HCT116 (cell line): ENCODE data around the gene PPDPF. TPM values are rescaled to one million over a fixed set of nuclear protein-coding genes. Genes with fewer than 3 reads are reported as not detected.

Source experiments
- ATAC-seq: fragments of 200-7000 bp; cut with Tn5 transposase; 2 replicates; pipeline ENCODE4 v1.9.1; 2020; ENCODE audit warnings: mild to moderate bottlenecking, moderate library complexity
- BruUV-seq: library from RNA; stranded (reverse); fragments of 400-500 nt; replicated peaks from 2 replicates; lab custom pipeline; 2021; lab: Mats Ljungman, UMichigan
- CTCF ChIA-PET: fragments of 300-600 bp; sonication (Branson Sonifier 250); formaldehyde crosslinking; loops from one replicate; lab custom pipeline; 2021; ENCODE audit warnings: antibody characterized with exemption; lab: Charles Lee
- POLR2A ChIA-PET: fragments of 300-600, 350-600 bp; sonication (Branson Sonifier 250); formaldehyde crosslinking; loops from one replicate; lab custom pipeline; 2021; ENCODE audit warnings: antibody characterized with exemption; lab: Charles Lee
- RAD21 ChIA-PET, 2 experiments: fragments of 300-600 bp; sonication (Branson Sonifier 250); formaldehyde crosslinking; loops; one replicate each; lab custom pipeline; 2023; ENCODE audit warnings: low total read pairs in 2 of 2; ENCODE audit not compliant: uncharacterized antibody in 2 of 2, unreplicated experiment in 2 of 2, low non-redundant PET in 1 of 2; lab: Charles Lee
- DNase-seq: peaks from one replicate; pipeline ENCODE4 v3.0.0-alpha.2; 2010; ENCODE audit warnings: low read depth, low spot score
- H2AFZ ChIP-seq: fragments of 200-600 bp; shearing (Covaris generic), sonication (generic); 2 replicates; pipeline ENCODE4 v1.6.1; 2017; ENCODE audit warnings: low read depth, mixed run types, mixed read lengths, antibody characterized with exemption, low read length; ENCODE audit not compliant: poor library complexity, severe bottlenecking
- H3K27ac ChIP-seq: 2 replicates; pipeline ENCODE4 v1.5.1; 2012; ENCODE audit warnings: low read depth, low read length
- H3K27me3 ChIP-seq: fragments of 200-600 bp; sonication (generic); 2 replicates; pipeline ENCODE4 v1.6.1; 2016; ENCODE audit warnings: mixed run types, low read length, mixed read lengths; ENCODE audit not compliant: insufficient read depth
- H3K36me3 ChIP-seq, 2 experiments: fragments of 200-500 bp in 1 of 2; fragments of 200-600 bp in 1 of 2; sonication (Bioruptor generic) in 1 of 2; sonication (generic) in 1 of 2; 2 replicates each; pipeline versions ENCODE4 v1.5.1 to v1.6.1; 2014 to 2016; ENCODE audit warnings: low read length in 2 of 2, inconsistent platforms in 1 of 2, mixed read lengths in 1 of 2, mixed run types in 1 of 2; ENCODE audit not compliant: insufficient read depth in 2 of 2, control insufficient read depth in 1 of 2
- H3K4me1 ChIP-seq, 2 experiments: fragments of 200-600 bp in 1 of 2; sonication (generic) in 1 of 2; 2 replicates each; pipeline versions ENCODE4 v1.5.1 to v1.6.1; 2012 to 2017; ENCODE audit warnings: low read length in 2 of 2, inconsistent platforms in 1 of 2, mild to moderate bottlenecking in 1 of 2, mixed read lengths in 1 of 2, mixed run types in 1 of 2, moderate library complexity in 1 of 2; ENCODE audit not compliant: insufficient read depth in 2 of 2, control insufficient read depth in 1 of 2
- H3K4me2 ChIP-seq: fragments of 200-600 bp; sonication (generic); 2 replicates; pipeline ENCODE4 v1.6.1; 2017; ENCODE audit warnings: mixed run types, low read length, mixed read lengths
- H3K4me3 ChIP-seq, 2 experiments: fragments of 200-600 bp in 1 of 2; sonication (generic) in 1 of 2; replicated peaks in 1 of 2; 2 replicates each; pipeline ENCODE4 v1.5.1; 2011 to 2016; ENCODE audit warnings: low read length in 2 of 2, control low read depth in 1 of 2, low read depth in 1 of 2, mild to moderate bottlenecking in 1 of 2, mixed read lengths in 1 of 2, mixed run types in 1 of 2
- H3K79me2 ChIP-seq: fragments of 200-600 bp; sonication (generic); 2 replicates; pipeline ENCODE4 v1.6.1; 2017; ENCODE audit warnings: mild to moderate bottlenecking, mixed run types, low read length, moderate library complexity, mixed read lengths; ENCODE audit not compliant: insufficient read depth
- H3K9ac ChIP-seq: fragments of 200-600 bp; sonication (generic); 2 replicates; pipeline ENCODE4 v1.6.1; 2016; ENCODE audit warnings: low read length, mixed read lengths
- H3K9me2 ChIP-seq: fragments of 200-600 bp; sonication (generic), shearing (Covaris generic); 2 replicates; pipeline ENCODE4 v1.6.1; 2017; ENCODE audit warnings: mixed run types, mild to moderate bottlenecking, moderate library complexity; ENCODE audit not compliant: insufficient read depth
- H3K9me3 ChIP-seq, 2 experiments: fragments of 200-500 bp in 1 of 2; fragments of 200-600 bp in 1 of 2; sonication (Bioruptor generic) in 1 of 2; sonication (generic) in 1 of 2; 2 replicates each; pipeline ENCODE4 v1.6.1; 2014 to 2017; ENCODE audit warnings: low read length in 2 of 2, mixed read lengths in 2 of 2, inconsistent platforms in 1 of 2, low read depth in 1 of 2, mild to moderate bottlenecking in 1 of 2, mixed run types in 1 of 2, moderate library complexity in 1 of 2; ENCODE audit not compliant: control insufficient read depth in 1 of 2, insufficient read depth in 1 of 2
- H4K20me1 ChIP-seq: fragments of 200-600 bp; sonication (generic), shearing (Covaris generic); 2 replicates; pipeline ENCODE4 v1.6.1; 2017; ENCODE audit warnings: mixed run types, mild to moderate bottlenecking, moderate library complexity; ENCODE audit not compliant: insufficient read depth
- CBX3 ChIP-seq: IDR thresholded peaks from 2 replicates; pipeline ENCODE4 v1.6.1; 2012; ENCODE audit warnings: low read depth
- CTCF ChIP-seq, 3 experiments: fragments of 200-600 bp in 1 of 3; sonication (generic) in 1 of 3; IDR thresholded peaks in 2 of 3; conservative IDR thresholded peaks in 1 of 3; 2 replicates each; pipeline ENCODE4 v1.5.1; 2012 to 2017; ENCODE audit warnings: low read depth in 2 of 3, low read length in 2 of 3, antibody characterized with exemption in 1 of 3, borderline replicate concordance in 1 of 3, control low read depth in 1 of 3, mild to moderate bottlenecking in 1 of 3, mixed read lengths in 1 of 3, mixed run types in 1 of 3, moderate library complexity in 1 of 3; ENCODE audit not compliant: insufficient read depth in 1 of 3
- SIN3A ChIP-seq: IDR thresholded peaks from 2 replicates; pipeline ENCODE4 v1.6.1; 2012; ENCODE audit warnings: low read depth
- SP1 ChIP-seq: IDR thresholded peaks from 2 replicates; pipeline ENCODE4 v1.6.1; 2012; ENCODE audit warnings: low read depth
- YY1 ChIP-seq: IDR thresholded peaks from 2 replicates; pipeline ENCODE4 v1.6.1; 2011; ENCODE audit warnings: low read length, low read depth, moderate library complexity, mild to moderate bottlenecking; ENCODE audit not compliant: insufficient replicate concordance; ENCODE audit errors: extremely low read depth
- intact Hi-C: fragments of 100-400 bp; cut with micrococcal nuclease; formaldehyde crosslinking; loops from 2 replicates; pipeline ENCODE4 v1.10.0; 2022
- total RNA-seq: library from RNA; stranded (reverse); gene quantifications from one replicate; pipeline ENCODE4 v1.2.1, GENCODE V29; 2021; ENCODE audit not compliant: unreplicated experiment
- TF ChIP-seq, protein P1 (sequence below): IDR thresholded peaks from 2 replicates; pipeline ENCODE4 v1.6.1; 2012; ENCODE audit warnings: low read depth

PPDPF gene
- total RNA-seq, 1 experiment from 2014 or later = 346 TPM

GRCh38 chr20:63568170-63568981 is 47.8 kb downstream of the PPDPF start:
- Histone ChIP-seq H3K27me3 (no peaks in the 10 kb centered on the region), H3K4me3 (no peak overlapping the region), H3K9ac (no peak overlapping the region), H4K20me1 (no peaks in the 10 kb centered on the region), H3K36me3 (no peaks in the 10 kb centered on the region), H3K9me3 (no peaks in the 10 kb centered on the region), H3K4me1 (peaks cover 1 to 6% of the 10 kb centered on the region in 2 experiments; a peak in 3 of 4 replicates), H3K27ac (no peak overlapping the region), H2AFZ (no peak overlapping the region), H3K9me2 (no peaks in the 10 kb centered on the region), H3K79me2 (peaks cover under 1% of the 10 kb centered on the region; the same call in 1 of the 2 replicates), H3K4me2 (no peak overlapping the region)
- intact Hi-C loops = no loop called here
- ChIA-PET RAD21 (no interaction called here), CTCF (no interaction called here), POLR2A (interaction anchor here (0.6 kb wide), 1 partner anchor 298 kb away, joined by 3 read pairs; no protein-coding TSS in a partner anchor)
- DNase-seq (no peak), ATAC-seq (no peak)
- TF ChIP-seq, protein P1, sequence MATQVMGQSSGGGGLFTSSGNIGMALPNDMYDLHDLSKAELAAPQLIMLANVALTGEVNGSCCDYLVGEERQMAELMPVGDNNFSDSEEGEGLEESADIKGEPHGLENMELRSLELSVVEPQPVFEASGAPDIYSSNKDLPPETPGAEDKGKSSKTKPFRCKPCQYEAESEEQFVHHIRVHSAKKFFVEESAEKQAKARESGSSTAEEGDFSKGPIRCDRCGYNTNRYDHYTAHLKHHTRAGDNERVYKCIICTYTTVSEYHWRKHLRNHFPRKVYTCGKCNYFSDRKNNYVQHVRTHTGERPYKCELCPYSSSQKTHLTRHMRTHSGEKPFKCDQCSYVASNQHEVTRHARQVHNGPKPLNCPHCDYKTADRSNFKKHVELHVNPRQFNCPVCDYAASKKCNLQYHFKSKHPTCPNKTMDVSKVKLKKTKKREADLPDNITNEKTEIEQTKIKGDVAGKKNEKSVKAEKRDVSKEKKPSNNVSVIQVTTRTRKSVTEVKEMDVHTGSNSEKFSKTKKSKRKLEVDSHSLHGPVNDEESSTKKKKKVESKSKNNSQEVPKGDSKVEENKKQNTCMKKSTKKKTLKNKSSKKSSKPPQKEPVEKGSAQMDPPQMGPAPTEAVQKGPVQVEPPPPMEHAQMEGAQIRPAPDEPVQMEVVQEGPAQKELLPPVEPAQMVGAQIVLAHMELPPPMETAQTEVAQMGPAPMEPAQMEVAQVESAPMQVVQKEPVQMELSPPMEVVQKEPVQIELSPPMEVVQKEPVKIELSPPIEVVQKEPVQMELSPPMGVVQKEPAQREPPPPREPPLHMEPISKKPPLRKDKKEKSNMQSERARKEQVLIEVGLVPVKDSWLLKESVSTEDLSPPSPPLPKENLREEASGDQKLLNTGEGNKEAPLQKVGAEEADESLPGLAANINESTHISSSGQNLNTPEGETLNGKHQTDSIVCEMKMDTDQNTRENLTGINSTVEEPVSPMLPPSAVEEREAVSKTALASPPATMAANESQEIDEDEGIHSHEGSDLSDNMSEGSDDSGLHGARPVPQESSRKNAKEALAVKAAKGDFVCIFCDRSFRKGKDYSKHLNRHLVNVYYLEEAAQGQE = no peak
- TF ChIP-seq SP1 (no peak), SIN3A (no peak), CBX3 (no peak), YY1 (no peak), CTCF (IDR thresholded peaks at IDR 0.05 in 2 of 3, conservative IDR thresholded peaks at IDR 0.05 in 1 of 3; ENCODE audit: borderline replicate concordance in 1 of 3, insufficient read depth in 1 of 3, low read depth in 2 of 3, low read length in 2 of 3) (no peak)
- BruUV-seq = no TSS peak
